ENCODE data around the gene TBR1. TPM values are rescaled to one million over a fixed set of nuclear protein-coding genes. Genes with fewer than 3 reads are reported as not detected.

The TBR1 gene
- total and polyA plus RNA-seq, 2 donors (not counting 3 experiments of a cell fraction or from before 2014, with no cell fraction given), result 0.11 to 0.14 TPM

GRCh38 chr2:161382747-161383146 is 33.4 kb upstream of the TBR1 start:
- no peak overlapping the region for H3K27ac ChIP-seq (ENCODE audit: insufficient read depth, low read depth, low read length)
- CTCF ChIA-PET, result no interaction called here
- POLR2A ChIA-PET, result no interaction called here
- no peaks in the 10 kb centered on the region for H3K9me1 ChIP-seq (replicated peaks; ENCODE audit: control insufficient read depth, extremely low read depth, insufficient read depth, low read length)
- H3K9me3 ChIP-seq (replicated peaks; ENCODE audit: control insufficient read depth, insufficient read depth, low read length), result no peaks in the 10 kb centered on the region
- H3K27me3 ChIP-seq (ENCODE audit: control insufficient read depth in 2 of 2, insufficient read depth in 2 of 2, low read length in 2 of 2), result no peaks in the 10 kb centered on the region
- no peak overlapping the region for H2AFZ ChIP-seq (ENCODE audit: low read depth, low read length)
- no peak for FAIRE-seq
- H4K20me1 ChIP-seq (replicated peaks; ENCODE audit: control insufficient read depth, extremely low read depth, insufficient read depth, low read length), result no peaks in the 10 kb centered on the region
- peaks cover 0 to 8% of the 10 kb centered on the region in 2 experiments for H3K36me3 ChIP-seq (ENCODE audit: control insufficient read depth in 2 of 2, extremely low read depth in 1 of 2, insufficient read depth in 2 of 2, low read length in 2 of 2)
- DNase-seq (ENCODE audit: low read depth, low spot score), result no peak
- intact Hi-C loops (cut with micrococcal nuclease) (no loop called here), dilution Hi-C loops (cut with MboI; ENCODE audit: extremely low pct_ligation_motif_present, low sequenced_read_pairs) (no loop called here)
- no peak overlapping the region for H3K9ac ChIP-seq (replicated peaks; ENCODE audit: extremely low read depth, insufficient read depth, low read length)
- no peaks in the 10 kb centered on the region for H3K4me1 ChIP-seq (ENCODE audit: control insufficient read depth, extremely low read depth, insufficient read depth, low read length)
- BruUV-seq (replicated peaks), result no TSS peak
- peaks cover 7% of the 10 kb centered on the region for H3K79me2 ChIP-seq (ENCODE audit: control insufficient read depth, insufficient read depth, low read length)
- no peak for TF ChIP-seq POLR2AphosphoS5 (IDR thresholded peaks at IDR 0.05; ENCODE audit: insufficient read depth, low read depth, low read length)
- TF ChIP-seq GATA2 (IDR thresholded peaks at IDR 0.05; ENCODE audit: insufficient read depth, insufficient read length, low read depth, low read length), result no peak
- TF ChIP-seq MYC (IDR thresholded peaks at IDR 0.05; ENCODE audit: low read depth, low read length), result no peak
- no peak for TF ChIP-seq EZH2 (IDR thresholded peaks at IDR 0.05; ENCODE audit: borderline replicate concordance, low read depth, low read length, severe bottlenecking)
- TF ChIP-seq FOS (IDR thresholded peaks at IDR 0.05; ENCODE audit: borderline replicate concordance, insufficient read depth, low read length), result no peak
- TF ChIP-seq, protein P1, sequence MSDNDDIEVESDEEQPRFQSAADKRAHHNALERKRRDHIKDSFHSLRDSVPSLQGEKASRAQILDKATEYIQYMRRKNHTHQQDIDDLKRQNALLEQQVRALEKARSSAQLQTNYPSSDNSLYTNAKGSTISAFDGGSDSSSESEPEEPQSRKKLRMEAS (IDR thresholded peaks at IDR 0.05; ENCODE audit: insufficient read depth, insufficient read length), result no peak
- no peak for TF ChIP-seq POLR2A (IDR thresholded peaks at IDR 0.05; ENCODE audit: low read depth, low read length)
- TF ChIP-seq JUN (IDR thresholded peaks at IDR 0.05; ENCODE audit: borderline replicate concordance, insufficient read depth, insufficient read length, low read depth), result no peak
- TF ChIP-seq CTCF (IDR thresholded peaks at IDR 0.05; ENCODE audit: extremely low read depth in 1 of 2, insufficient read depth in 1 of 2, low read depth in 1 of 2, low read length in 2 of 2), result no peak
- no peak overlapping the region for H3K4me2 ChIP-seq (ENCODE audit: insufficient read depth, low read length)
- no peak overlapping the region for H3K4me3 ChIP-seq (replicated peaks in 1 of 3; ENCODE audit: insufficient read depth in 1 of 3, low read depth in 1 of 3, low read length in 3 of 3)

All from endothelial cell of umbilical vein (primary cell).